GM12873 (cell line): Measurements from ENCODE around the gene RBBP8.

Experiments
- TF ChIP-seq, protein P1 (sequence below): IDR thresholded peaks from 2 replicates; pipeline ENCODE4 v1.5.1; 2012; ENCODE audit warnings: low read depth, mild to moderate bottlenecking, moderate library complexity, low read length, control low read depth; ENCODE audit not compliant: insufficient read depth; ENCODE audit errors: missing control alignments

The RBBP8 gene

GRCh38 chr18:22962004-22962403 is 28.9 kb downstream of the RBBP8 start:
- TF ChIP-seq, protein P1, sequence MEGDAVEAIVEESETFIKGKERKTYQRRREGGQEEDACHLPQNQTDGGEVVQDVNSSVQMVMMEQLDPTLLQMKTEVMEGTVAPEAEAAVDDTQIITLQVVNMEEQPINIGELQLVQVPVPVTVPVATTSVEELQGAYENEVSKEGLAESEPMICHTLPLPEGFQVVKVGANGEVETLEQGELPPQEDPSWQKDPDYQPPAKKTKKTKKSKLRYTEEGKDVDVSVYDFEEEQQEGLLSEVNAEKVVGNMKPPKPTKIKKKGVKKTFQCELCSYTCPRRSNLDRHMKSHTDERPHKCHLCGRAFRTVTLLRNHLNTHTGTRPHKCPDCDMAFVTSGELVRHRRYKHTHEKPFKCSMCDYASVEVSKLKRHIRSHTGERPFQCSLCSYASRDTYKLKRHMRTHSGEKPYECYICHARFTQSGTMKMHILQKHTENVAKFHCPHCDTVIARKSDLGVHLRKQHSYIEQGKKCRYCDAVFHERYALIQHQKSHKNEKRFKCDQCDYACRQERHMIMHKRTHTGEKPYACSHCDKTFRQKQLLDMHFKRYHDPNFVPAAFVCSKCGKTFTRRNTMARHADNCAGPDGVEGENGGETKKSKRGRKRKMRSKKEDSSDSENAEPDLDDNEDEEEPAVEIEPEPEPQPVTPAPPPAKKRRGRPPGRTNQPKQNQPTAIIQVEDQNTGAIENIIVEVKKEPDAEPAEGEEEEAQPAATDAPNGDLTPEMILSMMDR, result no peak

GRCh38 chr18:22964116-22964515 is 31.0 kb downstream of the RBBP8 start:
- TF ChIP-seq, protein P1, result no peak

- TF ChIP-seq, protein P1, result no peak
Observed at GRCh38 chr18:22964722-22965121, 31.6 kb downstream of the RBBP8 start.

DNA sequence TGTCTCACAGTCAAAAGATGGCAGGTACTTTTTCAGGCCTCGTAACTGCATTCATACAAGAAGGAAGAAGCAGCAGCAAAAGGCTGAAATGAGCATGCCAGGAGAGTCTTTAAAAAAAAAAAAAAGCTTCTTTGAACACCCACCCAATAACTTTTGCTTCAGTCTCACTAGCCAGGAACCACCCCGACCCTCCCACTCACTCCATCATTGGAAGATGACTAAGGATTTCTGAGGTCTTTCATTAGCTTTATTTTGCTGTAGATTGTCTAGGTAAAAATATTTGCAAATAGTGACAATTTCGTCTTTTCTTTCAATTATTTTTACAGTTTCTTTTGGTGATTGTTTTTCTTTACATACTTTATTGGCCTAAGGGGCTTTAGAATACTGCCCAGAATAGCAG is 37.9 kb downstream of the RBBP8 start:
- TF ChIP-seq, protein P1, result no peak

DNA sequence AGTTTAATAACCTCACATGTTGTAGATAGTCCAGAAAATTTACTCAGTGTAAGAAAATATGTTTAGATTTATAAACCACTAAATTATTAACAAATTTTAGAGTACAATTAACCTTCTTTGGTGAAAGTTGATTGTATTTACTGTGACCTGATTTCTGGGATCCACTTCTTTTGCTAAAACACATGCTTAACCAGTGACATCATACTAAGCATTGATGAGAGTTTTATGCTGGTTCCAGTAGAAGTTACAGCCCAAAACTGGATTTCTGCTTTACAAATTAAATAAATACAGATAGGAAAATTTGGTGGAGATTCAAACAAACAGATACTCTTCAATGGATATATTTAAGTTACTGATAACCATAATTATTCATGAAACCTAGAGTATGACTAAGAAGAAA is 40.9 kb downstream of the RBBP8 start:
- TF ChIP-seq, protein P1, result no peak

DNA sequence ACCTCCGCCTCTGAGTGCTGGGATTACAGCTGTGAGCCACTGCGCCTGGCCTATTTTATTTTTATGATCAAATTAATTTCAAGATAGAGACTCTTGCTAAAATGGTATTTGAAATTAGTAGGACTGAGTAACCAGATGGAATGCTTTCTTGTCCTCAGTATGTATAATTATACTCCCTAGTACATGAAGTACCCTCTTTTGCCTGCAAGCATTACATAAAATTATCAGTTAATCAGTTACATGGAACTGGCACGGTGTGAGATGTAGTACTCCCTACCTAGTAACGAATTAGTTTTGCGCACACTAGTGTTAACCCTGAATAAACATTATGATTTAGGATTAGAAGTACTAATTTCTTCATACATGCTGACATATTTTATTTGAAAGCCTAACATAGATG is 41.6 kb downstream of the RBBP8 start:
- TF ChIP-seq, protein P1, result no peak

GRCh38 chr18:22975508-22975907 is 42.4 kb downstream of the RBBP8 start:
- TF ChIP-seq, protein P1, result no peak
